IMR-90 (cell line): ENCODE data around the gene AIRE. TPM values are rescaled to one million over a fixed set of nuclear protein-coding genes. Genes with fewer than 3 reads are reported as not detected.
A peak's percentile ranks its signal among the peaks of the same experiment; 100 is the strongest.

ENCODE experiments used
- ATAC-seq: fragments of 200-7000 bp; cut with Tn5 transposase; 2 replicates; pipeline ENCODE4 v1.9.1; 2020; ENCODE audit warnings: low read depth, mild to moderate bottlenecking, moderate library complexity
- BruUV-seq: library from RNA; stranded (reverse); fragments of 400-500 nt; replicated peaks from 2 replicates; lab custom pipeline; 2021; lab: Mats Ljungman, UMichigan
- CTCF ChIA-PET: fragments of 300-600 bp; formaldehyde crosslinking; extraction: SDS; loops from one replicate; lab custom pipeline; 2021; ENCODE audit warnings: antibody characterized with exemption; lab: Yijun Ruan, JAX
- POLR2A ChIA-PET: fragments of 300-600 bp; sonication (Branson Sonifier 250); formaldehyde crosslinking; loops from one replicate; lab custom pipeline; 2022; ENCODE audit warnings: antibody characterized with exemption; ENCODE audit not compliant: unreplicated experiment; lab: Charles Lee
- DNase-seq: peaks from one replicate; pipeline ENCODE4 v3.0.0; 2013
- H2AFZ ChIP-seq: replicated peaks from 2 replicates; pipeline ENCODE3; 2013; ENCODE audit warnings: low read length, mild to moderate bottlenecking; ENCODE audit not compliant: poor library complexity
- H2AK5ac ChIP-seq: 2 replicates; pipeline ENCODE4 v1.6.1; 2013; ENCODE audit warnings: low read depth, low read length, inconsistent platforms
- H2AK9ac ChIP-seq: replicated peaks from 2 replicates; pipeline ENCODE3; 2013; ENCODE audit warnings: mild to moderate bottlenecking, low read depth, low read length, moderate library complexity; ENCODE audit not compliant: poor library complexity
- H2BK120ac ChIP-seq: 2 replicates; pipeline ENCODE4 v1.6.1; 2013; ENCODE audit warnings: low read depth, low read length, inconsistent platforms
- H2BK15ac ChIP-seq: 3 replicates; pipeline ENCODE4 v1.6.1; 2013; ENCODE audit warnings: low read depth, low read length, inconsistent platforms
- H2BK20ac ChIP-seq: 2 replicates; pipeline ENCODE4 v1.6.1; 2013; ENCODE audit warnings: low read depth, mild to moderate bottlenecking, inconsistent platforms, low read length, moderate library complexity
- H2BK5ac ChIP-seq: 2 replicates; pipeline ENCODE4 v1.6.1; 2013; ENCODE audit warnings: mild to moderate bottlenecking, low read depth, low read length, inconsistent platforms; ENCODE audit not compliant: poor library complexity, severe bottlenecking
- H3K14ac ChIP-seq: replicated peaks from 2 replicates; pipeline ENCODE4 v1.6.1; 2013; ENCODE audit warnings: low read depth, low read length, inconsistent platforms
- H3K18ac ChIP-seq: 2 replicates; pipeline ENCODE4 v1.6.1; 2013; ENCODE audit warnings: low read depth, low read length, control low read depth
- H3K23ac ChIP-seq: 2 replicates; pipeline ENCODE4 v1.6.1; 2013; ENCODE audit warnings: low read depth, low read length, inconsistent platforms
- H3K27ac ChIP-seq: 2 replicates; pipeline ENCODE4 v1.5.1; 2013; ENCODE audit warnings: mild to moderate bottlenecking, control low read depth, low read length; ENCODE audit not compliant: insufficient read depth
- H3K27me3 ChIP-seq: 2 replicates; pipeline ENCODE4 v1.6.1; 2013; ENCODE audit warnings: low read length; ENCODE audit not compliant: control insufficient read depth, insufficient read depth
- H3K36me3 ChIP-seq: 2 replicates; pipeline ENCODE4 v1.6.1; 2013; ENCODE audit warnings: low read length, mixed read lengths; ENCODE audit not compliant: control insufficient read depth, insufficient read depth
- H3K4ac ChIP-seq: 2 replicates; pipeline ENCODE4 v1.6.1; 2013; ENCODE audit warnings: low read depth, low read length, inconsistent platforms
- H3K4me1 ChIP-seq: 2 replicates; pipeline ENCODE4 v1.6.1; 2013; ENCODE audit warnings: low read length, mixed read lengths; ENCODE audit not compliant: control insufficient read depth, insufficient read depth
- H3K4me2 ChIP-seq: 2 replicates; pipeline ENCODE4 v1.6.1; 2013; ENCODE audit warnings: low read depth, mild to moderate bottlenecking, control low read depth, low read length, moderate library complexity
- H3K4me3 ChIP-seq: 2 replicates; pipeline ENCODE4 v1.5.1; 2013; ENCODE audit warnings: low read depth, mild to moderate bottlenecking, control low read depth, low read length, moderate library complexity; ENCODE audit not compliant: insufficient read depth
- H3K56ac ChIP-seq: 2 replicates; pipeline ENCODE4 v1.6.1; 2013; ENCODE audit warnings: low read length, inconsistent platforms; ENCODE audit not compliant: insufficient read depth; ENCODE audit errors: extremely low read depth
- H3K79me1 ChIP-seq, 2 experiments: 2 replicates each; pipeline ENCODE4 v1.6.1; 2013; ENCODE audit warnings: low read length in 2 of 2, inconsistent platforms in 1 of 2, low read depth in 1 of 2
- H3K9ac ChIP-seq: 2 replicates; pipeline ENCODE4 v1.6.1; 2013; ENCODE audit warnings: low read depth, low read length, control low read depth
- H3K9me1 ChIP-seq: 2 replicates; pipeline ENCODE4 v1.6.1; 2013; ENCODE audit warnings: low read length, inconsistent platforms; ENCODE audit not compliant: insufficient read depth
- H3K9me3 ChIP-seq: 2 replicates; pipeline ENCODE4 v1.6.1; 2013; ENCODE audit warnings: low read length; ENCODE audit not compliant: control insufficient read depth, insufficient read depth
- H4K20me1 ChIP-seq: 2 replicates; pipeline ENCODE4 v1.6.1; 2013; ENCODE audit warnings: low read length, inconsistent platforms; ENCODE audit not compliant: insufficient read depth
- H4K5ac ChIP-seq: 2 replicates; pipeline ENCODE4 v1.6.1; 2013; ENCODE audit warnings: mild to moderate bottlenecking, low read depth, low read length, control low read depth
- H4K8ac ChIP-seq, 2 experiments: 2 replicates each; pipeline ENCODE4 v1.6.1; 2013; ENCODE audit warnings: low read depth in 2 of 2, low read length in 2 of 2, control low read depth in 1 of 2, inconsistent platforms in 1 of 2
- H4K91ac ChIP-seq: 2 replicates; pipeline ENCODE4 v1.6.1; 2013; ENCODE audit warnings: low read depth, low read length, inconsistent platforms; ENCODE audit not compliant: insufficient read depth
- BHLHE40 ChIP-seq: fragments of 150-350 bp; IDR thresholded peaks from 2 replicates; pipeline ENCODE4 v1.6.1; 2016; ENCODE audit warnings: mild to moderate bottlenecking, low read depth, low read length
- CHD1 ChIP-seq: IDR thresholded peaks from 2 replicates; pipeline ENCODE4 v1.6.1; 2012; ENCODE audit warnings: low read depth, low read length, improper control_type of control experiment
- CTCF ChIP-seq: conservative IDR thresholded peaks from 2 replicates; pipeline ENCODE4 v1.5.1; 2012; ENCODE audit warnings: mild to moderate bottlenecking, low read depth, low read length, improper control_type of control experiment
- FOS ChIP-seq: fragments of 150-350 bp; IDR thresholded peaks from 2 replicates; pipeline ENCODE4 v1.6.1; 2016; ENCODE audit warnings: low read depth, low read length
- MXI1 ChIP-seq: IDR thresholded peaks from 2 replicates; pipeline ENCODE4 v1.6.1; 2012; ENCODE audit warnings: low read depth, mild to moderate bottlenecking, low read length, moderate library complexity, borderline replicate concordance
- NFE2L2 ChIP-seq: fragments of 150-350 bp; IDR thresholded peaks from 2 replicates; pipeline ENCODE4 v1.6.1; 2016; ENCODE audit warnings: low read depth, mild to moderate bottlenecking, low read length
- RFX5 ChIP-seq: IDR thresholded peaks from 2 replicates; pipeline ENCODE4 v1.8.0; 2012; ENCODE audit warnings: low read depth, mild to moderate bottlenecking, low read length, moderate library complexity
- SMC3 ChIP-seq: fragments of 150-350 bp; IDR thresholded peaks from 2 replicates; pipeline ENCODE4 v1.6.1; 2016; ENCODE audit warnings: low read depth, mild to moderate bottlenecking, antibody characterized with exemption, low read length, moderate library complexity
- WGBS, 2 experiments: methylation state at CpG; one replicate each; pipeline versions ENCODE4 v1.1.5 to v1.1.7; 2013; ENCODE audit warnings: missing lambda C conversion rate in 2 of 2; ENCODE audit not compliant: insufficient read length in 1 of 2; ENCODE audit errors: extremely low coverage in 2 of 2; 5-methylcytosine and 5-hydroxymethylcytosine counted together
- dilution Hi-C: fragments of 300-500 bp; cut with HindIII; formaldehyde crosslinking; loops from one replicate; pipeline ENCODE4 v1.14.3; 2018; ENCODE audit warnings: low sequenced_read_pairs; ENCODE audit not compliant: unreplicated experiment
- in situ Hi-C: fragments of 300-500 bp; cut with MboI; formaldehyde crosslinking; loops from 3 replicates; pipeline ENCODE4 v1.14.3; 2019; ENCODE audit warnings: low sequenced_read_pairs, inconsistent platforms, mixed read lengths
- intact Hi-C: fragments of 100-400 bp; cut with micrococcal nuclease; formaldehyde crosslinking; loops from 2 replicates; pipeline ENCODE4 v1.10.0; 2022
- polyA plus RNA-seq, 3 experiments: library from polyadenylated mRNA; depleted of rRNA; stranded (reverse); fragments of >200 nt; gene quantifications; 2 replicates each; pipeline ENCODE4 v1.2.3, GENCODE V29; 2012; ENCODE audit warnings: low replicate concordance in 1 of 3
- total RNA-seq: library from RNA; depleted of rRNA; stranded (reverse); fragments of >200 nt; gene quantifications from 2 replicates; pipeline ENCODE4 v1.2.3, GENCODE V29; 2012

Gene AIRE
- total and polyA plus RNA-seq, 2 of the 4 experiments (the other 2 are of a cell fraction): 0.05 TPM; not detected in 1

DNA sequence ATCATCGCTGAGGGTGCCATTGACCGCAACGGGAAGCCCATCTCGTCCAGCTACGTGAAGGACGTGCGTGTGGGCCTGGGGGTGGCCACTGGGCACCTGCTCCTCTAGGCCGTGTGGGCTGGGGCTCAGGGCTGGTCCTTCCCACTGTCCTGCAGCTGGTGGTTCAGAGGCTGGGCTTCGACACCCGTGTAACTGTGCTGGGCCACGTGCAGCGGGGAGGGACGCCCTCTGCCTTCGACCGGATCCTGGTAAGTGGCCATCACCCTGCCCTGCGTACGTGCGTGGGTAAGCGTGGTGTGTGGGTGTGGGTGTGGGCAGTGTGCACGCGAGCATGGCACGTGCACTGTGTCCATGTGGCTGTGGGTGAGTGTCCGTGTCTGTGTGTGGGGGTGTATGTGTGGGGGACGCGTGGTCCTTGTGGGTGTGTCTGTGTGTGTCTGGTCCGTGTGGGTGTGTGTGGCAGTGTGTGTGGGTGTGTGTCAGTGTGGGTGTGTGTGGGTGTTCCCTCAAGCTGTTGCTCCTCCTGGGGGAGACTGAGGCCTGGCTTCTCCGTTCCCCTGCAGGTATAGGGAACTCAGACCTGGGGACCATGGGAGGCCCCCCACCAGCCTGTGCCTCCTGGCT is 30.7 kb downstream of the AIRE start:
- Histone ChIP-seq H2AK5ac (no peak overlapping the region), H4K8ac (no peak overlapping the region), H2BK5ac (peak overlapping the region; percentile 32), H4K20me1 (peaks cover 7% of the 10 kb centered on the region), H3K4me3 (no peak overlapping the region), H3K56ac (no peak overlapping the region), H3K36me3 (peaks cover 75% of the 10 kb centered on the region), H2BK15ac (no peak overlapping the region), H2BK20ac (no peak overlapping the region), H3K4ac (no peak overlapping the region), H4K5ac (no peak overlapping the region), H3K79me1 (peaks cover 0 to 3% of the 10 kb centered on the region in 2 experiments; a peak in 2 of 4 replicates), H2AFZ (peak overlapping the region; percentile 63), H3K9me1 (peaks cover 5% of the 10 kb centered on the region; the same call in 1 of the 2 replicates), H3K9ac (no peak overlapping the region), H3K14ac (no peak overlapping the region), H3K27me3 (no peaks in the 10 kb centered on the region), H3K9me3 (no peaks in the 10 kb centered on the region), H2BK120ac (no peak overlapping the region), H3K4me2 (no peak overlapping the region), H3K4me1 (no peaks in the 10 kb centered on the region), H4K91ac (no peak overlapping the region), H3K23ac (no peak overlapping the region), H3K27ac (no peak overlapping the region), H3K18ac (no peak overlapping the region), H2AK9ac (no peak overlapping the region)
- dilution Hi-C loops (no loop called here), intact Hi-C loops (no loop called here), in situ Hi-C loops (no loop called here)
- no TSS peak for BruUV-seq
- POLR2A ChIA-PET: no interaction called here
- TF ChIP-seq FOS (no peak), CHD1 (no peak), SMC3 (no peak), CTCF (no peak), NFE2L2 (no peak), MXI1 (no peak), BHLHE40 (no peak), RFX5 (no peak)
- no peak for ATAC-seq
- WGBS, 2 experiments: 96% methylated on average over 11 of the region's 27 CpGs; no CpG with 5 or more reads in 1 of the 2 experiments
- no peak for DNase-seq
- CTCF ChIA-PET: no interaction called here
